ENCODE data around the gene SIX5.
"Not testable (repeated sequence)": the region's sequence is repeated elsewhere in the genome, so short reads cannot be mapped to it uniquely, and the experiment has no call there.

Gene SIX5

GRCh38 chr19:45761714-45762113, 7.3 kb downstream of the SIX5 start:
- no peak for DNase-seq

GRCh38 chr19:45758921-45759320, 10.1 kb downstream of the SIX5 start:
- no peak for DNase-seq

- DNase-seq = no peak
These were observed 11.4 kb downstream of the SIX5 start for GRCh38 chr19:45757695-45758094.

GRCh38 chr19:45754323-45754722, 14.7 kb downstream of the SIX5 start:
- DNase-seq = no peak

- no peak for DNase-seq
These were observed 15.5 kb downstream of the SIX5 start for GRCh38 chr19:45753548-45753947.

- DNase-seq = no peak
These were observed 16.4 kb downstream of the SIX5 start for GRCh38 chr19:45752639-45753038.

- not testable (repeated sequence) for DNase-seq
These were observed 17.6 kb downstream of the SIX5 start for GRCh38 chr19:45751483-45751882.

- no peak for DNase-seq
These were observed 21.5 kb downstream of the SIX5 start for GRCh38 chr19:45747513-45747912.

GRCh38 chr19:45746866-45747265, 22.2 kb downstream of the SIX5 start:
- no peak for DNase-seq

- no peak for DNase-seq
These were observed 23.4 kb downstream of the SIX5 start for GRCh38 chr19:45745606-45746005.

- no peak for DNase-seq
These were observed 26.1 kb downstream of the SIX5 start for GRCh38 chr19:45742969-45743368.

GRCh38 chr19:45739498-45740439, 29.3 kb downstream of the SIX5 start:
- no peak for DNase-seq

- DNase-seq = no peak
These were observed 35.8 kb downstream of the SIX5 start, which contains the start of gene MEIOSIN for GRCh38 chr19:45733160-45733810. MEIOSIN (plus strand) TSS chr19:45733439; CDS start chr19:45735377, 1,938 bp downstream.

GRCh38 chr19:45730368-45731288, 38.4 kb downstream of the SIX5 start, which contains the start of gene FBXO46:
FBXO46 (minus strand) TSS chr19:45730896; CDS start chr19:45713495, 17,401 bp downstream.
- DNase-seq = peak; percentile 67 to 99 (median 97)

GRCh38 chr19:45729800-45730290, 39.2 kb downstream of the SIX5 start:
- peak in 1 of 56 donors; percentile 6 for DNase-seq

- DNase-seq = not testable (repeated sequence)
These were observed 40.4 kb downstream of the SIX5 start for GRCh38 chr19:45728683-45729082.

- DNase-seq = not testable (repeated sequence)
These were observed 49.0 kb downstream of the SIX5 start for GRCh38 chr19:45720065-45720464.

- DNase-seq = peak in 1 of 56 donors; percentile 28
These were observed 50.9 kb downstream of the SIX5 start for GRCh38 chr19:45717983-45718650.

- DNase-seq = peak; percentile 88 to 100 (median 99)
These were observed 51.7 kb downstream of the SIX5 start for GRCh38 chr19:45717131-45717982.
